ENCODE results near the gene GJB3.

GRCh38 chr1:34786521-34787325 is 5.7 kb downstream of the GJB3 start:
- peak; percentile 80 to 93 (median 86) for TF ChIP-seq CTCF (IDR thresholded peaks at IDR 0.05)
- TF ChIP-seq POLR2A (IDR thresholded peaks at IDR 0.05): no peak

Data from heart left ventricle (tissue), 13 donors.